Measurements from ENCODE around the gene PITHD1.
"Not testable (repeated sequence)": the region's sequence is repeated elsewhere in the genome, so short reads cannot be mapped to it uniquely, and the experiment has no call there.

The PITHD1 gene

DNA sequence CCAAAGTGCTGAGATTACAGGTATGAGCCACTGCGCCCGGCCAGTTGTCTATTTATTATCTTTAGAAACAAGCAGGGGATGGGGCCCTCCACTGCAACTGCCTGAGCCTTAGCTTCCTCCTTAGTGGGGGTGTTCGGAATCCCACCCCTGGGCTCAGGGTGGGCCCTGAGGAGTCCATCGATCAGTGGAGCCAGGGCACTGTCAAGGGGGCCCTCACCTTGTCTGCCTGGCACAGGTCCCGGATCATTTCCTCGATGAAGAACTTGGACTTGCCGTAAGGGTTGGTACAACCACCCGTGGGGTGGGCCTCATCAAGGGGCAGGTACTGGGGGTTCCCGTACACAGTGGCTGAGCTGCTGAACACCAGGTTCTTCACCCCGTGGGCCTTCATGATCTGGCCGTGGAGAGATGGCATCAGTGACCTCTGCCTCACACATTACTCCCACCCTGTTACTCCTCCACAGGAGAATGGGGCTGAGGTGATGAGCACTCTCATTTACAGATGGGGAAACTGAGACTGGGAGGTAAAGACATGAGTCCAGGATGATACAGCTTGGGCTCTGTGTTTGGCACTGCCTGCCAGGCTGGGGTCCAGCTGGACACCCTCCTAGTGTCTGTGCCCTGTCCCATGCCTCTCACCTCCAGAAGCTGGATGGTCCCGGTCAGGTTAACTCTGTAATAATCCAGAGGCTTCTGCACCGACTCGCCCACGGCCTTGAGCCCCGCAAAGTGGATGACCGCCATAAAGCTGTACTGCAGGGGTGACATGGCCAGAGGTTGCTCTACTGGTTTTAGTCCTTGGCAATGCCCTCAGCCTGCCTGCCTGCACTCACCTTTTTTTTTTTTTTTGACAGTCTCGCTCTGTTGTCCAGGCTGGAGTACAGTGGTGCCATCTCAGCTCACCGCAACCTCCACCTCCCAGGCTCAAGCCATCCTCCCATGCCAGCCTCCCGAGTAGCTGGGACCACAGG lies 19.5 kb downstream of the PITHD1 start:
- no peak for DNase-seq

- no peak for DNase-seq
Observed at GRCh38 chr1:23798662-23799142, 20.5 kb downstream of the PITHD1 start.

GRCh38 chr1:23799255-23799569 lies 21.0 kb downstream of the PITHD1 start:
- no peak for DNase-seq

DNA sequence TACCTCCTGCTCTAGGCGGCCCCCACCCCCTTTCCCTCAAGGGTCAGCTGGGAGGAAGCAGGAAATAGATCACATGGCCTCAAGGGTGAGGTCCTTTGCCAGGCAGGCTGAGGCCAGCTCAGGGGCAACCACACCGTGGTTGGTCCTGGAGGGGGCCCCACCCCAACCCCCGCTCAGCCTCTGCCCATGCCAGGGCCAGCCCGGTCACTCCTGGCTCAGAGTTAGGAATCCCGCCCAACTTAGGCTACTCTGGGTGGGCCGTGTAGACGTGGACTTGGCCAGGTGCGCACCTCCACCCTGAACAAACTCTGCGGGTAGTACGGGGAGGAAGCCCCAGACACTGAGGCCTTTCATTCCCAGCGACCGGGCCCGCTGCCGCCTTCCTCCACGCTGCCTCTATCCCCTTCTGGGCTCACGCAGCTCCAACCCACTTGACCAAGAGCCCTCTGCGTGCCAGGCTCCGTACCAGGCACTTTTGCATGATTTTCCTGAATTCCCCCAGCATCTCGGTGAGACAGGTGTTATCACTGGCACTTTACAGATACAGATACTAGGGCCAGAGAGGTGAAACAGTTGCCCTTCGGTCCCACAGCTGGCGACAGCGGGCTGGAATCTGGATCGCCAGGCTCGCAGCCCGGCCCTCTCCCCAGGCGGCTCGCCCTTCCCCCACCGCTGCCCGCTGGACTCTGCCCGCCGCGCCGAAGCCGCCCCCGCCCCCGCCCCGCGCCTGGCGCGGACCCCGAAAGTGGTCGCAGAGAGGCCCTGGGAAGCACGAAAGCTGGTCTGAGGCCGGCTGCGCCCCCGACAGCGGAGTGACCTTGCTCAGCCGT lies 21.6 kb downstream of the PITHD1 start:
- peak in 9 of 56 donors; percentile 10 to 61 (median 31) for DNase-seq

DNA sequence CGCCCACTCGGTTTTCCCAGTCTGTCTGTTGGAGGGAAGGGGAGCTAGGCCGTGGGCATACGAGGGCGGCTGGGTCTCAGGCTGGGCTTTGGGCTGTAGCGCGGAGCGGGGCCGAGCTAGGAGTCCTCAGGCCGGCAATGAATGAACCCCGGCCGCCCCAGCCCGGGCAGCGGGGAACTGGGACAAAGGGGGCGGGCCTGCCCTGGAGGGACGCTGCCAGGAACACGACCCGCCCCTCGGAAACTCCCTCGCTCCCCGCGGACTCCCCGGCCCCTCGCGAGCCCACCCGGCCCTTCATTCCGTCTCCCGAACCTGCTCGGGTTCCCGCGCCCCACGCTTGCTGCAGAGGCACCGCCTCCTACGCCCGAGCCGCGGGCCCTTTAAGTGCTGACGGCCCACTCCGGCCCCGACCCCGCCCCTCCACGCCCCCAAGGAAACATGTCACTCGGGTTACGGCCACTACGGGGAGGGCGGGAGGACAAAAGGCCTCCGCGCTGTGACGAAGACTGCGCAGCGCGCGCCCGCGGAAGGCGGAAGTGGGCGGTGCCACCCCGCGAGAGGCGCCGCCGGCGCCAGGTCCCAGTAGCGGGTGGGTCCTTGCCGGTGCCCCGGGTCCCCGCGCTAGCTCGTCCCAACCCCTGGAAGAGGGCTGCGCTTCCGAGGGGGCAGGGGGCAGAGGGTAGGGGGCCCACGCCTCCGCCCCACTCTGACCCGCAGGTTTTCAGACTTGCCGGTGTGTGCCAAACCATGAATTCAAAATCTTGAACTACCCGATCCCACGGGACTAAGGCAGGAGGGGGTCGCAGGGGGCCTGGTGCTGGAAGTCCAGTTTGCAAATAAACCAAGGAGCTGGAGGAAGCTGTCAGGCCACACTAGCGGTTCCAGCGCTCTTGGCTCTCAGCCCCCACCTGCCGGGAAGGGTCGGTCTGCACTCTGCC lies 22.5 kb downstream of the PITHD1 start, which contains the start of gene GALE:
Gene GALE, minus strand, starts transcription at position 355 of the 938 bp plus-strand sequence. CDS start 1,747 bp downstream, outside the sequence.
- peak; percentile 67 to 97 (median 92) for DNase-seq

DNA sequence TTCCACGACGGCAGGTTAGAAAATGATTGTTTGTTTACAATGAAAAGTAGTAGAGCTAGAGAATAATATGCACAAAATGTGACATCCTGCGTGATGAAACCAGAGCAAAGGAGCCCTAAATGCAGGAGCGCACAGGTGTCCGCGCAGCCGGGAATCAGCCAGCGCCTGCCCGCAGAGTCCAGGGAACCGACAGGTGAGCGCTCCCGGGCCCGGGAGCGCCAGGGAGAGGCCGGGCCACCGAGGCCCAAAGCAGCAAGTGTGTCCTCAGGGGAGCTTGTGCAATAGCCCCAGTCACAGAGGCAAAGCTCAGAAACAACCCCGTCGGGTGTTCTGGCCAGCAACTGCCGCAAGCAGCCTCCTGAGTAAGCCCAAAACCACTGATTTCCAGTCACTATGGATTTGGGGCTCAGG lies 23.1 kb downstream of the PITHD1 start:
- DNase-seq, result peak in 1 of 56 donors; percentile 25

- peak in 1 of 56 donors; percentile 25 for DNase-seq
Observed at GRCh38 chr1:23801876-23802275, 23.7 kb downstream of the PITHD1 start.

DNA sequence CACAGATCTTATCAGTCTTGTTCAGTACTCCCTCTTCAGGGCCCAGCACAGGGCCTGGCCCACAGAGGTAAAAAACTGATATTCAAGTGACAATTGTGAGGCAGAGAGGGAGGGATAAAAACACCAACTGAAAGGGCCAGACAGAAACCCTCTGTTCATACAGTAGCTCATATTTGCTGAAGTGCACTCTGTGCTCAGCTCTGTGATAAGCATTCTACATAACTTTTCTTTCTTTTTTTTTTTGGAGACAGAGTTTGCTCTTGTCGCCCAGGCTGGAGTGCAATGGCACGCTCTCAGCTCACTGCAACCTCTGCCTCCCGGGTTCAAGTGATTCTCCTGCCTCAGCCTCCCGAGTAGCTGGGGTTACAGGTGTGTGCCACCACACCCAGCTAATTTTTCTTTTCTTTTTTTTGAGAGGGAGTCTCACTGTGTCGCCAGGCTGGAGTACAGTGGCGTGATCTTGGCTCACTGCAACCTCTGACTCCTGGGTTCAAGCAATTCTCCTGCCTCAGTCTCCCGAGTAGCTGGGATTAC lies 24.7 kb downstream of the PITHD1 start:
- DNase-seq, result not testable (repeated sequence)

- no peak for DNase-seq
Observed at GRCh38 chr1:23803674-23804073, 25.5 kb downstream of the PITHD1 start.

- DNase-seq, result no peak
Observed at GRCh38 chr1:23804183-23804835, 26.1 kb downstream of the PITHD1 start.

- DNase-seq, result no peak
Observed at GRCh38 chr1:23805025-23805424, 26.8 kb downstream of the PITHD1 start.

- DNase-seq, result no peak
Observed at GRCh38 chr1:23806280-23806679, 28.1 kb downstream of the PITHD1 start.

GRCh38 chr1:23807453-23807852 lies 29.2 kb downstream of the PITHD1 start:
- DNase-seq, result no peak

DNA sequence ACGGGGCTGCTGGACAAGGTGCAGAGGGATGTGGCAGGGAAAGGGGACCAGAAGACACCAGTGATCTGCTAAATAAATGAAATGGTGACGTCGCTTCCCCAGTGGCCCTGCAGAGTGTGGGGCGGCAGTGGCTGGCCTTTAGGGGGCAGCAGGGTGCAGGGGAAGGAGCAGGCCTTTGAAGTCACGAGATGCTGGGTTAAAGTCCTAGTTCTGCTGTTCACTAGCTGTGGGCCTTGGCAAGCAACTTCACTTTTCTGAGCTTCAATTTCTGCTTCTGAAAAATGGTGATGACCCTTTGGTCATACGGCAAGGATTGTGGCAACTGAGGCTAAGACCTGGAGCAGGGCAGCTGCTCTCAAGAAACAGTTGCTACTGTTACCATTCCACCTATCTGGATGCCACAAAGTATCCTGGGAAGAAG lies 31.5 kb downstream of the PITHD1 start:
- peak in 30 of 56 donors; percentile 9 to 67 (median 32) for DNase-seq

- DNase-seq, result peak in 8 of 56 donors; percentile 6 to 40 (median 26)
Observed at GRCh38 chr1:23810818-23811540, 32.8 kb downstream of the PITHD1 start.

DNA sequence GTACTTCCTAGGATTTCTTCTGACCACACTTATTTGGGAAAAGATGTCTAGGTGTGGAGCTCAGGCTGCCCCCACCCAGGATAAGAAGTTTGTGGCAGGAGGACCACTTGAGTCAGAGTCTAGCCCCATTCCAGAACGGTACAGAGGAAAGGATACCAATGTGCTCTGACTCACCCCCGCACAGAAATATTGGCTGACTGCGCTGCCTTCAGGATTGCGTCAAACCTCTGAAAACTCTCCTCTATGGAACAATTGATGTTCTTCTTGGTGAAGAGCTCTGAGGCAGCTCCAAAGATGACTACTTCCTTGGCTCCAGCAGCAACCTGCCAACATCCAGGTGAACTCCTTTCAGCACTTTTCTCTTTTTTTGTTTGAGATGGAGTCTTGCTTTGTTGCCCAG lies 35.8 kb downstream of the PITHD1 start:
- DNase-seq, result no peak

- no peak for DNase-seq
Observed at GRCh38 chr1:23816361-23816760, 38.1 kb downstream of the PITHD1 start.

DNA sequence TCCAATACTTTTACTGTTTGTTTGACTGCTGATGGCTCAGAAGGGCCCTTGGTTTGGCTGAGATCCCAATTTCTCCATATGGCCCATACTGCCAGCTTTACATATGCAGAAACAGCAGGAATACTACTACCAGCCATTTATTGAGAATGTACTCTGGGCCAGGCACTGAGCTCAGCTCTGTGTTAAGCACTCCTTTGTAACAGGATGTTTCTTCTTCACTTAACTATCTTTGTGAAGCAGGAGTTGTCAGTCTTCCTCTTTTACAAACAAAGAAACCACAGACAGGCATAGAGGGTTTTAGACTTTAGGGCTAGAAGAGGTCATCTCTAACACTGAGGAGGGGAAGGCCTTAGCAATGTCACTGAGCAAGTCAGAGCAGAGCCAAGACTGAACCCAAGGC lies 38.7 kb downstream of the PITHD1 start:
- no peak for DNase-seq

- no peak for DNase-seq
Observed at GRCh38 chr1:23817633-23818032, 39.4 kb downstream of the PITHD1 start.
